Gastrocnemius medialis (tissue), 4 donors: Measurements from ENCODE around the gene COL2A1. TPM values are rescaled to one million over a fixed set of nuclear protein-coding genes. Genes with fewer than 3 reads are reported as not detected.

Experiments
- ATAC-seq, 2 donors: fragments of 150-250 bp; one replicate each; pipeline ENCODE4 v1.9.1; 2016
- DNase-seq, 2 donors: peaks; one replicate each; pipeline ENCODE4 v3.0.0-alpha.2; 2019
- H3K27ac ChIP-seq, 4 donors: fragments of 200-600 bp; sonication (generic); 1 replicate in 1 of 4; 2 replicates in 3 of 4; pipeline ENCODE4 v1.5.1; 2016 to 2018; ENCODE audit warnings: mild to moderate bottlenecking in 2 of 4, moderate library complexity in 1 of 4
- H3K27me3 ChIP-seq, 3 donors: fragments of 200-600 bp; sonication (generic) in 2 of 3; 1 replicate in 1 of 3; 2 replicates in 2 of 3; pipeline versions ENCODE4 v1.5.1 to v1.6.0; 2016 to 2019; ENCODE audit warnings: mild to moderate bottlenecking in 1 of 3, moderate library complexity in 1 of 3
- H3K36me3 ChIP-seq, 2 donors: fragments of 200-600 bp; sonication (generic) in 1 of 2; one replicate each; pipeline ENCODE4 v1.5.1; 2017 to 2018
- H3K4me1 ChIP-seq, 2 donors: fragments of 200-600 bp; sonication (generic) in 1 of 2; one replicate each; pipeline ENCODE4 v1.5.1; 2016 to 2017; ENCODE audit warnings: mild to moderate bottlenecking in 2 of 2
- H3K4me3 ChIP-seq, 4 donors: fragments of 200-600 bp; sonication (generic) in 3 of 4; 1 replicate in 1 of 4; 2 replicates in 3 of 4; pipeline ENCODE4 v1.5.1; 2016 to 2019; ENCODE audit warnings: mild to moderate bottlenecking in 2 of 4
- H3K9me3 ChIP-seq, 3 donors: fragments of 200-600 bp; sonication (generic) in 2 of 3; 1 replicate in 1 of 3; 2 replicates in 2 of 3; pipeline ENCODE4 v1.5.1; 2016 to 2019
- POLR2A ChIP-seq, 2 donors: fragments of 450-650 bp; IDR thresholded peaks; one replicate each; pipeline ENCODE4 v1.6.1; 2017; ENCODE audit warnings: antibody characterized with exemption in 2 of 2, mild to moderate bottlenecking in 2 of 2, moderate library complexity in 2 of 2
- in situ Hi-C, 4 donors: fragments of 200-750 bp; cut with MboI; loops; one replicate each; pipeline versions ENCODE4 v1.15.0 to v1.8.0; 2017; ENCODE audit warnings: low sequenced_read_pairs in 4 of 4
- intact Hi-C: fragments of 100-400 bp; cut with DNase I; formaldehyde crosslinking; loops from one replicate; pipeline ENCODE4 v1.15.1; 2023; ENCODE audit warnings: low total_unique reads
- total RNA-seq, 4 donors: library from RNA; depleted of rRNA; stranded (reverse); fragments of >200 nt; gene quantifications; one replicate each; pipeline versions ENCODE4 v1.1.0 to v1.2.3, GENCODE V29; 2016
- TF ChIP-seq, protein P1 (sequence below), 5 experiments: fragments of 450-650 bp in 3 of 5; fragments of 200-600 bp in 2 of 5; sonication (generic) in 2 of 5; IDR thresholded peaks in 4 of 5; conservative IDR thresholded peaks in 1 of 5; 1 replicate in 4 of 5; 2 replicates in 1 of 5; pipeline ENCODE4 v1.5.1; 2016 to 2019; ENCODE audit warnings: antibody characterized with exemption in 5 of 5, mild to moderate bottlenecking in 3 of 5, moderate library complexity in 3 of 5

The COL2A1 gene
- total RNA-seq, 4 donors from 2014 or later: not detected

DNA sequence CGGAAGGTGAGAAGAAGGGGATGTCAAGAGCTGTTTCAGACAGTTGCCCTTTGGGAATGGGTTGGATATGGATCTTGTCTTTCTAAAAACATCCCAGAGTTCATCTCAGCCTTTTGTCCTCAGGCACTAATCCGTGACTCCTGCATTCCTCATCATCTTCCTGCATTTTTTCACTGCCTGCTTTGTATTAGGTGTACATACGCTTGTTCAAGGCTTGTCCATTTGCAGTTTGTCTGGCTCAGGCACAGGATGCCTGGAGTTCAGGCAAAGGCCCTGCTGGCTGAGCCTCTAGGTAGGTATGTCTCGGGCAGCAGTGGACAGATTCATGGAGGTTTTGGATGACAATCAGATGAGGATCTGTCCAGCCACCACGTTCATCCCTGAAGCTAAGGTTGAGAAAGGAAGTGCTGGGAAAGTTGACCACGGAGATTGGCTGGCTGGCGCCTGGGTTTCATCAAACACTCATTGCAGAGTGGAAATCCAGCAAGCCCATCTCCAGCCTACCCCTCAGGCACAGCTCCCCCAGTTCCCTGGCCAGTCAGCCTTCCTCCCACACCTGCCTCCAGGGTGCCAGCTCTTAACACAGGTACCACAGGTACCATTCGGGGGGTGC is 53.3 kb downstream of the COL2A1 start:
- intact Hi-C loops: no loop called here
- Histone ChIP-seq H3K9me3 (no peaks in the 10 kb centered on the region), H3K4me3 (no peak overlapping the region), H3K27ac (no peak overlapping the region), H3K27me3 (no peaks in the 10 kb centered on the region), H3K4me1 (no peaks in the 10 kb centered on the region), H3K36me3 (no peaks in the 10 kb centered on the region)
- ATAC-seq: no peak
- in situ Hi-C loops: loop anchor here in 3 of 4 donors (25.0 kb wide), 1 partner anchor 236 kb away; the partner anchor contains the start of gene CCDC184 (in 3 of the 3)
- no peak for DNase-seq
- TF ChIP-seq POLR2A (IDR thresholded peaks at IDR 0.05): no peak

DNA sequence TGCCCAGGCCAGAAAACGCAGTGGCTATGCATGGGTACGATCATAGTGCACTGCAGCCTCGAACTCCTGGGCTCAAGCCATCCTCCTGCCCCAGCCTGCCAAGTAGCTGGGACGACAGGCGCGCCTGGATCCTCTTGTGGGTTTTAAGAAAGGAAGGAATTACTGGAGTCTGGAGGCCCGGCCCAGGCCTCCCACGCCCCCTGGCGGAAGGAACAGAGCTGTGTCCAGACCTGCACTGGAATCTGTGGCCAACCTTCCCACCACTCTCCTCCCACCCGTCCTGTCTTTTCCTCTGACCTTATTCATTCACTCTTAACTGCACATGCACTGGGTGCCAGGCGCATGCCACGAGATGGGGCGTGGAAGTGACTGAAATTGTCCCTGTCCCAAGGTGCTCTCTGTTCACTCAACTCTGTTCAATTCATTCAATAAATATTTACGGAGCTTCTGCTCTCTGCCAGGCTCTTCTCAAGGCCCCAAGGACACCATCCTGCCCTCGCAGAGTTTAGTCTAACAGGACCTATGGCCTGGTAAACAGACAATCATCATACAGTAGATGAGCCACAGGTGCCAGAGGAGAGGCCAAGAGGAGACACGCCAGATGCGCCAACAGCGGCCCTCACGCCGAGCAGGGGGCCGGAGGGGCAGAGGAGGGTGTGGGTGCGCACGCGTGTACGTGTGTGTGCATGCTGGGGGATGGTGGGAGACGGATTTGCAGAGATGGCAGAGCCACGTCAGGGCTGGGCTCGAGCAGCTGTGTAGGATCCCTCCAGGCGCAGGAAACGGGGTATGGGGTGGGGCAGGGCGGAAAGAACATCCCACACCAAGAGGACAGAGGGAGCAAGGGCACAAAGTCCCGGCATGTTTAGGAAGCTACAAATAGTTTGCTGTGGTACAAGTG is 54.6 kb downstream of the COL2A1 start:
- Histone ChIP-seq H3K4me3 (no peak overlapping the region), H3K4me1 (no peaks in the 10 kb centered on the region), H3K27ac (no peak overlapping the region), H3K36me3 (no peaks in the 10 kb centered on the region), H3K27me3 (no peaks in the 10 kb centered on the region), H3K9me3 (no peaks in the 10 kb centered on the region)
- intact Hi-C loops (no loop called here), in situ Hi-C loops (loop anchor here in 3 of 4 donors (25.0 kb wide), 1 partner anchor 238 kb away; the partner anchor contains the start of gene CCDC184 (in 3 of the 3))
- peak; percentile 29 to 58 for DNase-seq
- peak in 1 of 2 donors; percentile 81 for ATAC-seq
- TF ChIP-seq, protein P1, sequence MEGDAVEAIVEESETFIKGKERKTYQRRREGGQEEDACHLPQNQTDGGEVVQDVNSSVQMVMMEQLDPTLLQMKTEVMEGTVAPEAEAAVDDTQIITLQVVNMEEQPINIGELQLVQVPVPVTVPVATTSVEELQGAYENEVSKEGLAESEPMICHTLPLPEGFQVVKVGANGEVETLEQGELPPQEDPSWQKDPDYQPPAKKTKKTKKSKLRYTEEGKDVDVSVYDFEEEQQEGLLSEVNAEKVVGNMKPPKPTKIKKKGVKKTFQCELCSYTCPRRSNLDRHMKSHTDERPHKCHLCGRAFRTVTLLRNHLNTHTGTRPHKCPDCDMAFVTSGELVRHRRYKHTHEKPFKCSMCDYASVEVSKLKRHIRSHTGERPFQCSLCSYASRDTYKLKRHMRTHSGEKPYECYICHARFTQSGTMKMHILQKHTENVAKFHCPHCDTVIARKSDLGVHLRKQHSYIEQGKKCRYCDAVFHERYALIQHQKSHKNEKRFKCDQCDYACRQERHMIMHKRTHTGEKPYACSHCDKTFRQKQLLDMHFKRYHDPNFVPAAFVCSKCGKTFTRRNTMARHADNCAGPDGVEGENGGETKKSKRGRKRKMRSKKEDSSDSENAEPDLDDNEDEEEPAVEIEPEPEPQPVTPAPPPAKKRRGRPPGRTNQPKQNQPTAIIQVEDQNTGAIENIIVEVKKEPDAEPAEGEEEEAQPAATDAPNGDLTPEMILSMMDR (IDR thresholded peaks at IDR 0.05 in 4 of 5, conservative IDR thresholded peaks at IDR 0.05 in 1 of 5): peak; percentile 66 to 76 (median 72)
- no peak for TF ChIP-seq POLR2A (IDR thresholded peaks at IDR 0.05)

DNA sequence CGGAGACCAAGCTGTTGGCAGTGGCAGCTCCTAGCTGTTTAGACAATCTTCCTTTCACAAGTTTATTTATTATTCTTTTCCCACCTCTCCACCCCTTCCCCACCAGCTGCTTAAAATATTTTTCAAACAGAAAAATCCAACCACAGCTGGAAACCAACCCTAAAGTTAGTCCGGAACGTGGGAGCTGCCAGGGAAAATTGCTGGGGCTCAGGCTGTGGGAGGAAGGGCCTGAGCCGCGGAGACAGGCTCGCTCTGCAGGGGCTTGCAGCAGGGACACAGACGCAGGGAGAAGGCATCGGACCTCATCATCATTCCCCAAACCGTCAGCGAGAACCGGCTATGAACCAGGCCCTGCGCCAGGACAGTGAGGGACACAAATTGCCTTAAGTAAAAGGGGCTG is 56.9 kb downstream of the COL2A1 start:
- no peak overlapping the region for H3K4me3 ChIP-seq
- peaks cover 0 to 2% (median under 1%) of the 10 kb centered on the region in 3 donors for H3K27me3 ChIP-seq
- no peak for TF ChIP-seq POLR2A (IDR thresholded peaks at IDR 0.05)
- TF ChIP-seq, protein P1 (IDR thresholded peaks at IDR 0.05 in 4 of 5, conservative IDR thresholded peaks at IDR 0.05 in 1 of 5): no peak
- H3K9me3 ChIP-seq: no peaks in the 10 kb centered on the region
- no peaks in the 10 kb centered on the region for H3K36me3 ChIP-seq
- in situ Hi-C loops (no loop called here), intact Hi-C loops (no loop called here)
- ATAC-seq (no peak), DNase-seq (no peak)
- no peaks in the 10 kb centered on the region for H3K4me1 ChIP-seq
- no peak overlapping the region for H3K27ac ChIP-seq

DNA sequence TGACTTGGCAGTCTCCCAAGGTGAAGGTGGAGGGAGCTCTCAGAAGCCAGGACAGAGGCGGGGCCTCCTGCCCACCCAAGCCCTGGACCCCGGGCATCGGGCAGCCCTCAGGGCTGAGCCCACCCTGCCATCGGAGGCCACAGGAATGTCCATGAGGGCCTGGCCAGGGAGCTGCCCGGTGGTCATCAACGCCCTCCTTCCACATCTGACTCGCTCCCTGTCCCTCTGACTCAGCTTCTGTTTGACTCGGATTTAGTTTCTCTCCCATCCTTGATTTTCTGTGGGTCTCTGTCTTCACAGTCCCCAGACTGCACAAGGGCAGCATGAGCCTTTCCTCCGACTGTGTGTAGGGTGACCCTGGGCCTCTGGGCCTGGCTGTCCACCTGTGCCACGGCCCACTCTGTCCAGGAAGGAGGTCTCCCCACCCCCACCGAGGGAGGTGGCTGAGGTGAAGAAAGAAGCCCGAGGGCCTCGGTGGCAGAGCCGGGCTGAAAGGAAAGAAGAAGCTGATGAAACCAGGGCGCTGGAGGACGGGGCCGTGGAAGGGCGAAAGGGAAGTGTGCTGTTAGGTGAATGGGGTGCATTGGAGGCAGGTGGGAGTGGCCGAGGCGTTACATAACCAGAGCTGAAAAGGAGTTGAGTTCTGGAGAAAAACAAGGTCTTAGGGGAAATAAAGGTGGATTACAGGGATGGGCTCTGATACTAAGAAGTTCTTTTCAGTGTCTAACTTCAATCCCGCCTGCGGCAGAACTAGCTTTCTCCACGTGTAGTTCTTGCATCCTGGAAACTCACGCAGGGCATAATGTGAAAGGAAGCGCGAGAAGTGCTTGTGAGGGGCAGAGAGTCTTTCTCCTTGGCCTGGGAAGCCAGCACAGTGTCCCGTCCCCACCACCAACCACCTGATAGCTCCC is 57.6 kb downstream of the COL2A1 start:
- H3K9me3 ChIP-seq: no peaks in the 10 kb centered on the region
- DNase-seq: no peak
- no peak overlapping the region for H3K4me3 ChIP-seq
- no peak for ATAC-seq
- H3K36me3 ChIP-seq: no peaks in the 10 kb centered on the region
- H3K27ac ChIP-seq: no peak overlapping the region
- intact Hi-C loops (no loop called here), in situ Hi-C loops (no loop called here)
- TF ChIP-seq POLR2A (IDR thresholded peaks at IDR 0.05): no peak
- TF ChIP-seq, protein P1 (IDR thresholded peaks at IDR 0.05 in 4 of 5, conservative IDR thresholded peaks at IDR 0.05 in 1 of 5): no peak
- H3K4me1 ChIP-seq: peaks cover 0 to 5% of the 10 kb centered on the region in 2 donors
- H3K27me3 ChIP-seq: peaks cover 3 to 5% (median 5%) of the 10 kb centered on the region in 3 donors
